NCI-H510A treated with DMSO at 0.1 percent for 48 hours (cell line): Measurements from ENCODE around the gene PPIL1.
"Not testable (repeated sequence)": the region's sequence is repeated elsewhere in the genome, so short reads cannot be mapped to it uniquely, and the experiment has no call there.

Source experiments
- DNase-seq: peaks from one replicate; lab custom pipeline; 2025; lab: John Stamatoyannopoulos, UW

The PPIL1 gene

DNA sequence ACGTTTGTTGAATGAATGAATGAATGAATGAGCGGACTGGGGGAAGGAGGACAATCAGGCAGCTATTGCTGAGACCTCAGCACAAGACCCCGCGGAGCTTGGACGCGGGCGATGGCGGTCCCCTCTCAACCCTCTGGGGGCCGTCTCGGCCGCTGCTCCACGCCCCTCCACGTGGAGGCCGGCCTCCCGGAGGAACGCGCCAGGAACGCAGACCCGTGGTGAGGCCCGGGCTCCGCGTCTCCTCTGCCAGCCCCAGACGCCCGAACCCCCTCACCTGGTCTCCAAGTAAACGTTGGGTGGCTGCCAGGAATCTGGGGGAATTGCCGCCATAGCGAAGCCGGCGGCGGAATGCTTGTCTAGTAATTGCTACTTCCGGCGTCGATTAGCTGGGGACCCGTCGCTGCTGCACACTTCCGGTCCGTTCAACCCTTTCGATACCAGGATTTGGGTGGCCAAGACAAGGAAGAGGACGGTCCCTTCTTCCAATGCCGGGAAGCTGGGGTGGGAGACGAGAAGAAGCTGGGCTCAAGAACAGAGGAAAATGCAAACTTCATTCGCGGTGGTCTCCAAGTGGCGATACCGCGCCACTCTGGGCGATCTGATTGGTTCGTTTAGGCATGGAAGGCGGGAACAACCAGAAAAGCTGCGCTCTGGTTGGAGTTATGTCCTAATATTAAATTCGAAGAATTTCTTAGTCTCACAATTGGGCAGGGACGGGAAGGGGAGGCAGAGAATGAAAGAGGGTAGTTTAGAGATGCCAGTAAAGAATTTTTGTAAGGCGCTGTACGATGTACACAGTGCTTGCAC is at the start of gene PPIL1:
PPIL1 (minus strand) TSS at position 361 of the 807 bp plus-strand sequence; CDS start at position 330, 31 bp downstream.
- DNase-seq = peak; percentile 99

- DNase-seq = no peak
Observed at GRCh38 chr6:36924131-36924530, 49.5 kb upstream of the PPIL1 start.

GRCh38 chr6:36920546-36920945 is 45.9 kb upstream of the PPIL1 start:
- no peak for DNase-seq

GRCh38 chr6:36920049-36920448 is 45.4 kb upstream of the PPIL1 start:
- no peak for DNase-seq

- no peak for DNase-seq
Observed at GRCh38 chr6:36917541-36918193, 43.1 kb upstream of the PPIL1 start.

DNA sequence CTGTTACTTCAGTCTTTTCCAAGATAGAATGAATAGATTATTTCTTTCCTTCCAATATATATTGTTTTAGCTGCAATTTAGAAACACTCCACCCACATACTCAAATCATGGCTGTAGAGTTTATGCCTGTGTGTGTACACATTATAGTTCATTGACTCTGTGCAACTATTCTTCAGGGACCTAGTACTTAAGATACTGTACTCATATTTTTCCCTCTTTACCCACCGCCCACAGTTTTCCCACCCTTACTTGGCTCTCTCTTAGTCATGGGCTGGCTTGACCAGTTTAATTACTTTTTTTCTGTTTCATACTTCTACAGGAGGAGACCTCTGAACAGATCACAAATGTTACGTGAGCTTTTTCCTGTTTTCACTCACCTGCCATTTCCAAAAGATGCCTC is 41.5 kb upstream of the PPIL1 start:
- no peak for DNase-seq

- no peak for DNase-seq
Observed at GRCh38 chr6:36915599-36915998, 41.0 kb upstream of the PPIL1 start.

DNA sequence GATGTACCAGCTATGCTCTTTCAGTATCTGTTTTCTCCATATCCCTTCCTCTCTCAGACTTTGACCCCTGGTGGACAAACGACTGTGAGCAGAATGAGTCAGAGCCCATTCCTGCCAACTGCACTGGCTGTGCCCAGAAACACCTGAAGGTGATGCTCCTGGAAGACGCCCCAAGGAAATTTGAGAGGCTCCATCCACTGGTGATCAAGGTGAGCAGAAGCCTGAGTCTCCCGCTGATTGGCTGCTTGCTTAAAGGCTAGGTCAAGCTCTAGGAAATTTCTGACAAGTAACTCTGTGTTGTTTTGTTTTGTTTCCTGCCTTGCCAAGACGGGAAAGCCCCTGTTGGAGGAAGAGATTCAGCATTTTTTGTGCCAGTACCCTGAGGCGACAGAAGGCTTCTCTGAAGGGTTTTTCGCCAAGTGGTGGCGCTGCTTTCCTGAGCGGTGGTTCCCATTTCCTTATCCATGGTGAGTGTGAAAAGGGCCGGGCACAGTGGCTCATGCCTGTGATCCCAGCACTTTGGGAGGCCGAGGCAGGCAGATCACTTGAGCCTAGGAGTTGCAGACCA is 39.7 kb upstream of the PPIL1 start:
- DNase-seq = no peak

GRCh38 chr6:36913082-36913481 is 38.5 kb upstream of the PPIL1 start:
- DNase-seq = no peak

DNA sequence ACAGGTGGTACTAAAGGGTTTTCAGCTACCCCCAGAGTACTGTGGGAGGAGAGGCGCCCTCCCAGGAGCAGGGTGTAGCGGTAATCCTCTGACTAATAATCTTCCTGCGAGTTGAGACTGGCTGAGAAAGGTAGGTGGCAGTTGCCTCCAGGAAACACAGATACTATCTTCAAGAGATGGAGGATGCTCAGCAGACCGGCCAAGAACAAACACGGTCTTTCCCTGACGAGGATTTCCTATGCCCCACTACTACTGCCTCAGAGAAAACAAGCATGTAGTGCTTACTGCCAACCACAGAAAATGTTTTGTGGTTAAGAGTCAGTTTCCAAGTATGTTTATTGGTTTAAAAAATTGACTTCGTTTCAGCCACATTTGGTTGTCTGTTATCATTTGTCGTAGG is 38.0 kb upstream of the PPIL1 start:
- DNase-seq = no peak

DNA sequence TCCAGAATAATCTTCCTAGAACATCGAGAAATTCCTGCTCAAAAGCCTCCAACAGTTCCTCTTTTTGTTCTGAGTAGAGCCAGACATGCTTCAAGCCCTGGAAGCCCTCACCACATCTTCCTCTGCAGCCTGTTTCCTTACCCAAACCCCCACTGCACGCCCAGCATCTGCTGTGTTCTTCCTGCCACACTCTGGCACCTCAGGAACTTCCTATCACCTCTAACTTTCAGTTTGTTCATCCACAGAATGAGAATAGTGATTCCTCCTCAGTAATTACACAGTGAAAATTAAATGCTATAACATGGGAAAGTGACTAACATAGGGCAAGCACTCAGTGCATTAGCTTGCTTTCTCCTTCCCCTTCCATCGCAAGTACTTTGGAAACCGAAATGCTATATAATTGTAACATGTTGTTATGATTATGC is 37.4 kb upstream of the PPIL1 start:
- DNase-seq = no peak

DNA sequence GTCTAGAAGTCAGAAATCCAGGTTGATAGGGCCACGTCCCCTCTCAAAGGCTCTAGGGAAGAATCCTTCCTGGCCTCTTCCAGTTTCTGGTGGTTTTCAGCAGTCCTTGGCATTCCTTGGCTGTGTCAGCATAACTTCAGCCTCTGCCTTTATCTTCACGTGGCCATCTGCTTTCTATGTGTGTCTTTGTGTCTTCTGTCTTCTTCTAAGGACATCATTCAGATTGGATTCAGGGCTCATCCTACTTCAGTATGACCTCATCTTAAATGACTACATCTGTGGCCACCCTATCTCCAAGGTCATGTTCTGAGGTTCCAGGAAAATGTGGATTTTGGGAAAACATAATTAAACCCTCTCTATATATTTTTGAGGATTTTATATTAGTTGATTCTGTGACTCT is 34.1 kb upstream of the PPIL1 start:
- no peak for DNase-seq

GRCh38 chr6:36907781-36908180 is 33.2 kb upstream of the PPIL1 start:
- DNase-seq = no peak

GRCh38 chr6:36906539-36907325 is 32.1 kb upstream of the PPIL1 start:
- DNase-seq = no peak

- no peak for DNase-seq
Observed at GRCh38 chr6:36904851-36905393, 30.3 kb upstream of the PPIL1 start.

GRCh38 chr6:36904114-36904513 is 29.5 kb upstream of the PPIL1 start:
- DNase-seq = no peak

DNA sequence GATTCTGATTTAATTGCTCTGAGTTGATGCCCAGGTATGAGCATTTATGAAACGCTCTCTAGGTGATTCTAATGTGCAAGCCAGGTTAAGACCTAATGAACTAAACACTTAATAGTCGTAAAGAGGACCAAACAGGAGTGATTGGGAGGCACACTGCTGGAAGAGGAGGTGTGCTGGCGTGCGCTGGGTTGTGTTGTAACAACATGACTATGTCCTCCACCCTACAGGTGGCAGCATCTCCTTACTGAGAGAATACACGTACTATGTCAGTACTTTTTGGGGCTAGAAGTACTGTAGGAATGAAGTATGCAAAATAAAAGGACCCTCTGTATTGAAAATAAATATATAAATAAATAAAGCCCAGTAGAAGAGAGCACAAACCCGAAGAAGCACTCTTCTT is 23.0 kb upstream of the PPIL1 start:
- no peak for DNase-seq

GRCh38 chr6:36893976-36894932 is 19.7 kb upstream of the PPIL1 start:
- no peak for DNase-seq

DNA sequence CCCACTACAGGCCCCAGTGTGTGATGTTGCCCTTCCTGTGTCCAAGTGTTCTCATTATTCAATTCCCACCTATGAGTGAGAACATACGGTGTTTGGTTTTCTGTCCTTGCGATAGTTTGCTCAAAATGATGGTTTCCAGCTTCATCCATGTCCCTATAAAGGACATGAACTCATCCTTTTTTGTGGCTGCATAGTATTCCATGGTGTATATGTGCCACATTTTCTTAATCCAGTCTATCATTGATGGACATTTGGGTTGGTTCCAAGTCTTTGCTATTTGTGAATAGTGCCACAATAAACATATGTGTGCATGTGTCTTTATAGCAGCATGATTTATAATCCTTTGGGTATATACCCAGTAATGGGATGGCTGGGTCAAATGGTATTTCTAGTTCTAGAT is 16.6 kb upstream of the PPIL1 start:
- not testable (repeated sequence) for DNase-seq

- DNase-seq = no peak
Observed at GRCh38 chr6:36890112-36890663, 15.6 kb upstream of the PPIL1 start.
